ENCODE measurements around the gene ACOT12.

- no peak for TF ChIP-seq CTCF (conservative IDR thresholded peaks at IDR 0.05 in 1 of 2, IDR thresholded peaks at IDR 0.05 in 1 of 2; ENCODE audit: low read depth in 1 of 2, low read length in 2 of 2)
- no peak for TF ChIP-seq EZH2 (IDR thresholded peaks at IDR 0.05; ENCODE audit: low read length, missing control alignments)
Observed at GRCh38 chr5:81355291-81356251, 38.4 kb downstream of the ACOT12 start.

All from fibroblast of lung (primary cell).